H1 (cell line): Measurements from ENCODE around the gene CIAO3. TPM values are rescaled to one million over a fixed set of nuclear protein-coding genes. Genes with fewer than 3 reads are reported as not detected.

Experiments used
- CTCF ChIA-PET: fragments of 300-600 bp; sonication (Branson Sonifier 250); formaldehyde crosslinking; loops from one replicate; lab custom pipeline; 2021; ENCODE audit not compliant: partially characterized antibody; lab: Charles Lee
- POLR2A ChIA-PET: fragments of 300-600 bp; sonication (Branson Sonifier 250); formaldehyde crosslinking; loops from one replicate; lab custom pipeline; 2021; ENCODE audit warnings: inconsistent platforms; ENCODE audit not compliant: partially characterized antibody; lab: Charles Lee
- DNase-seq, 2 experiments: peaks; one replicate each; pipeline versions ENCODE4 v3.0.0 to v3.0.0-alpha.2; 2010 to 2022; ENCODE audit warnings: low spot score in 2 of 2, low read depth in 1 of 2, mixed read lengths in 1 of 2
- FAIRE-seq: peaks from 2 replicates; lab custom pipeline; 2011; peaks lifted over from hg19 to GRCh38; lab: Jason Lieb, UNC
- H2AFZ ChIP-seq: 2 replicates; pipeline ENCODE4 v1.8.1; 2012; ENCODE audit warnings: low read length, inconsistent platforms
- H2AK5ac ChIP-seq: 2 replicates; pipeline ENCODE4 v1.6.1; 2013; ENCODE audit warnings: low read depth, low read length
- H2BK120ac ChIP-seq: replicated peaks from 2 replicates; pipeline ENCODE3; 2013; ENCODE audit warnings: low read depth, low read length, inconsistent platforms
- H2BK12ac ChIP-seq: 2 replicates; pipeline ENCODE4 v1.6.1; 2013; ENCODE audit warnings: low read depth, low read length
- H2BK15ac ChIP-seq: 2 replicates; pipeline ENCODE4 v1.6.1; 2013; ENCODE audit warnings: low read length
- H2BK20ac ChIP-seq: 2 replicates; pipeline ENCODE4 v1.6.1; 2013; ENCODE audit warnings: low read length
- H2BK5ac ChIP-seq: 2 replicates; pipeline ENCODE4 v1.6.1; 2013; ENCODE audit warnings: low read depth, low read length
- H3K14ac ChIP-seq: 2 replicates; pipeline ENCODE4 v1.6.1; 2013; ENCODE audit warnings: inconsistent platforms; ENCODE audit not compliant: insufficient read length
- H3K18ac ChIP-seq: 2 replicates; pipeline ENCODE4 v1.6.1; 2013; ENCODE audit warnings: low read length; ENCODE audit errors: extremely low read depth
- H3K23ac ChIP-seq: 2 replicates; pipeline ENCODE4 v1.6.1; 2013; ENCODE audit warnings: inconsistent platforms; ENCODE audit not compliant: insufficient read length
- H3K23me2 ChIP-seq: 2 replicates; pipeline ENCODE4 v1.6.1; 2013; ENCODE audit warnings: low read depth, low read length
- H3K27ac ChIP-seq: 2 replicates; pipeline ENCODE4 v1.6.1; 2011; ENCODE audit warnings: low read depth, low read length, inconsistent platforms
- H3K27me3 ChIP-seq, 4 experiments: replicated peaks in 1 of 4; 1 replicate in 1 of 4; 2 replicates in 3 of 4; pipeline versions ENCODE4 v1.6.1 to v1.8.1; 2011 to 2013; ENCODE audit warnings: low read length in 3 of 4, mild to moderate bottlenecking in 3 of 4, inconsistent platforms in 2 of 4, mixed read lengths in 2 of 4, moderate library complexity in 1 of 4; ENCODE audit not compliant: control insufficient read depth in 3 of 4, insufficient read depth in 3 of 4; ENCODE audit errors: extremely low read depth in 1 of 4
- H3K36me3 ChIP-seq, 4 experiments: 2 replicates each; pipeline versions ENCODE4 v1.6.1 to v1.8.1; 2011 to 2013; ENCODE audit warnings: mild to moderate bottlenecking in 4 of 4, low read length in 3 of 4, moderate library complexity in 2 of 4, control low read depth in 1 of 4, inconsistent platforms in 1 of 4; ENCODE audit not compliant: insufficient read depth in 4 of 4, control insufficient read depth in 2 of 4
- H3K4ac ChIP-seq: replicated peaks from 2 replicates; pipeline ENCODE3; 2013; ENCODE audit warnings: low read length, low read depth, mixed read lengths, inconsistent platforms; ENCODE audit not compliant: insufficient read length
- H3K4me1 ChIP-seq, 4 experiments: replicated peaks in 1 of 4; 1 replicate in 1 of 4; 2 replicates in 3 of 4; pipeline versions ENCODE4 v1.6.1 to v1.8.1; 2011 to 2013; ENCODE audit warnings: low read length in 3 of 4, inconsistent platforms in 2 of 4, mixed read lengths in 1 of 4; ENCODE audit not compliant: insufficient read depth in 4 of 4, control insufficient read depth in 3 of 4
- H3K4me2 ChIP-seq, 2 experiments: 2 replicates each; pipeline versions ENCODE4 v1.6.1 to v1.8.1; 2011 to 2013; ENCODE audit warnings: low read depth in 2 of 2, low read length in 2 of 2, control low read depth in 1 of 2, inconsistent platforms in 1 of 2, mild to moderate bottlenecking in 1 of 2; ENCODE audit not compliant: insufficient read depth in 1 of 2
- H3K4me3 ChIP-seq, 4 experiments: fragments of 200-600, 300-600 bp in 1 of 4; sonication (generic), shearing (Covaris generic), sonication (Bioruptor Twin) in 1 of 4; 2 replicates each; pipeline versions ENCODE4 v1.5.1 to v1.8.1; 2011 to 2016; ENCODE audit warnings: low read length in 4 of 4, low read depth in 3 of 4, control low read depth in 2 of 4, inconsistent platforms in 2 of 4, mild to moderate bottlenecking in 2 of 4, mixed read lengths in 1 of 4, moderate library complexity in 1 of 4; ENCODE audit not compliant: insufficient read depth in 2 of 4; ENCODE audit errors: extremely low read depth in 1 of 4
- H3K56ac ChIP-seq: replicated peaks from 2 replicates; pipeline ENCODE3; 2013; ENCODE audit warnings: low read depth, mild to moderate bottlenecking, mixed read lengths, low read length, inconsistent platforms; ENCODE audit not compliant: insufficient read length
- H3K79me1 ChIP-seq: 2 replicates; pipeline ENCODE4 v1.6.1; 2013; ENCODE audit warnings: low read depth, low read length, control low read depth
- H3K79me2 ChIP-seq, 2 experiments: 2 replicates each; pipeline versions ENCODE4 v1.6.1 to v1.8.1; 2012 to 2013; ENCODE audit warnings: low read length in 2 of 2, mild to moderate bottlenecking in 2 of 2, inconsistent platforms in 1 of 2; ENCODE audit not compliant: insufficient read depth in 2 of 2, control insufficient read depth in 1 of 2
- H3K9ac ChIP-seq, 4 experiments: replicated peaks in 1 of 4; 1 replicate in 1 of 4; 2 replicates in 3 of 4; pipeline versions ENCODE4 v1.6.1 to v1.8.1; 2011 to 2013; ENCODE audit warnings: low read depth in 3 of 4, low read length in 3 of 4, control low read depth in 2 of 4, mild to moderate bottlenecking in 2 of 4, moderate library complexity in 2 of 4, inconsistent platforms in 1 of 4; ENCODE audit errors: extremely low read depth in 1 of 4
- H3K9me3 ChIP-seq, 2 experiments: 2 replicates each; pipeline versions ENCODE4 v1.6.1 to v1.8.1; 2012 to 2013; ENCODE audit warnings: mild to moderate bottlenecking in 2 of 2, moderate library complexity in 2 of 2, control low read depth in 1 of 2, inconsistent platforms in 1 of 2, low read depth in 1 of 2, low read length in 1 of 2, mixed read lengths in 1 of 2; ENCODE audit not compliant: insufficient read depth in 2 of 2
- H4K20me1 ChIP-seq, 2 experiments: replicated peaks in 1 of 2; 2 replicates each; pipeline versions ENCODE3 to v1.8.1; 2011 to 2013; ENCODE audit warnings: inconsistent platforms in 2 of 2, low read length in 2 of 2, mild to moderate bottlenecking in 1 of 2; ENCODE audit not compliant: insufficient read depth in 2 of 2, control insufficient read depth in 1 of 2
- H4K5ac ChIP-seq: 2 replicates; pipeline ENCODE4 v1.6.1; 2013; ENCODE audit warnings: low read length, low read depth, mixed read lengths, inconsistent platforms; ENCODE audit not compliant: insufficient read length
- H4K8ac ChIP-seq: 2 replicates; pipeline ENCODE4 v1.8.0; 2013; ENCODE audit warnings: mild to moderate bottlenecking, moderate library complexity, low read length, inconsistent platforms; ENCODE audit not compliant: insufficient read depth; ENCODE audit errors: extremely low read depth
- H4K91ac ChIP-seq: replicated peaks from 2 replicates; pipeline ENCODE3; 2013; ENCODE audit warnings: low read length, mixed read lengths, inconsistent platforms; ENCODE audit not compliant: insufficient read length
- CTBP2 ChIP-seq: IDR thresholded peaks from 2 replicates; pipeline ENCODE4 v1.7.0; 2011; ENCODE audit warnings: borderline replicate concordance, mild to moderate bottlenecking, moderate library complexity, mixed read lengths, low read length; ENCODE audit not compliant: insufficient read depth, insufficient read length
- E2F6 ChIP-seq: IDR thresholded peaks from 2 replicates; pipeline ENCODE4 v1.6.1; 2012; ENCODE audit warnings: inconsistent platforms
- MAFK ChIP-seq: IDR thresholded peaks from 2 replicates; pipeline ENCODE4 v1.6.1; 2012; ENCODE audit warnings: low read depth, mild to moderate bottlenecking, improper control_type of control experiment, low read length
- NRF1 ChIP-seq: IDR thresholded peaks from 2 replicates; pipeline ENCODE4 v1.6.1; 2011; ENCODE audit warnings: mild to moderate bottlenecking, low read depth, low read length, improper control_type of control experiment
- POLR2AphosphoS5 ChIP-seq: IDR thresholded peaks from 2 replicates; pipeline ENCODE4 v1.6.1; 2011; ENCODE audit warnings: low read depth, low read length
- RAD21 ChIP-seq, 2 experiments: IDR thresholded peaks in 1 of 2; conservative IDR thresholded peaks in 1 of 2; 2 replicates each; pipeline ENCODE4 v1.6.1; 2011; ENCODE audit warnings: low read depth in 2 of 2, low read length in 2 of 2, improper control_type of control experiment in 1 of 2, inconsistent platforms in 1 of 2, mild to moderate bottlenecking in 1 of 2, moderate library complexity in 1 of 2
- SAP30 ChIP-seq: fragments of 300-600 bp; sonication (generic); IDR thresholded peaks from 2 replicates; pipeline ENCODE4 v1.7.1; 2012; ENCODE audit warnings: low read length, moderate library complexity, mild to moderate bottlenecking, inconsistent platforms; ENCODE audit not compliant: insufficient read depth, insufficient replicate concordance
- SP1 ChIP-seq: IDR thresholded peaks from 2 replicates; pipeline ENCODE4 v1.6.1; 2011; ENCODE audit warnings: low read depth, low read length
- SP4 ChIP-seq: IDR thresholded peaks from 2 replicates; pipeline ENCODE4 v1.6.1; 2012; ENCODE audit warnings: low read length, inconsistent platforms
- SUZ12 ChIP-seq: fragments of 200-600 bp; sonication (generic); IDR thresholded peaks from 2 replicates; pipeline ENCODE4 v1.6.1; 2012; ENCODE audit warnings: mild to moderate bottlenecking, inconsistent platforms, low read length, moderate library complexity, mixed read lengths
- WGBS, 2 experiments: shearing (Covaris generic) in 1 of 2; methylation state at CpG; one replicate each; pipeline versions ENCODE4 v1.1.6 to v1.1.7; 2013 to 2015; ENCODE audit warnings: low lambda C conversion rate in 2 of 2, mixed read lengths in 2 of 2, inconsistent platforms in 1 of 2, low coverage in 1 of 2, missing lambda C conversion rate in 1 of 2; ENCODE audit not compliant: insufficient replicate concordance in 2 of 2, insufficient coverage in 1 of 2, insufficient read length in 1 of 2; ENCODE audit errors: extremely low coverage in 1 of 2, missing lambda C conversion rate in 1 of 2; 5-methylcytosine and 5-hydroxymethylcytosine counted together
- polyA plus RNA-seq, 7 experiments: library from polyadenylated mRNA; depleted of rRNA in 3 of 7; stranded (reverse) in 5 of 7; unstranded in 2 of 7; fragments of >200 nt in 5 of 7; fragments of 200-250 nt in 2 of 7; gene quantifications; 1 replicate in 5 of 7; 2 replicates in 1 of 7; 4 replicates in 1 of 7; pipeline versions ENCODE4 v1.2.1 to v1.2.3, GENCODE V29; 2011 to 2013; ENCODE audit warnings: missing spikeins in 2 of 7, mixed read lengths in 2 of 7
- total RNA-seq: library from RNA; stranded (reverse); fragmentation: NEBNext Ultra II Directional; extraction: Animal tissue kit (Norgen Biotek cat#: 25700); gene quantifications from 2 replicates; pipeline ENCODE4 v1.2.1, GENCODE V29; 2021

CIAO3 gene
- total and polyA plus RNA-seq, 2 of the 8 experiments (the other 6 are each of a cell fraction or from before 2014, with no cell fraction given): 20.0 to 20.4 TPM

- Histone ChIP-seq H2AK5ac (no peak overlapping the region), H3K9me3 (no peaks in the 10 kb centered on the region)
- POLR2A ChIA-PET: interaction anchor here (2.0 kb wide), 1 partner anchor 58 kb away, joined by 8 read pairs; no protein-coding TSS in a partner anchor
- no peak for TF ChIP-seq POLR2AphosphoS5
- no peak for TF ChIP-seq NRF1
- no peak for TF ChIP-seq SP1
- TF ChIP-seq SAP30: no peak
- no peak for TF ChIP-seq MAFK
- TF ChIP-seq RAD21 (IDR thresholded peaks at IDR 0.05 in 1 of 2, conservative IDR thresholded peaks at IDR 0.05 in 1 of 2; ENCODE audit: low read depth in 2 of 2, low read length in 2 of 2): no peak
- TF ChIP-seq E2F6: no peak
- no peak for TF ChIP-seq SUZ12
- TF ChIP-seq CTBP2: no peak
- TF ChIP-seq SP4: no peak
Observed at GRCh38 chr16:774086-775001, 33.5 kb upstream of the CIAO3 start.

More at GRCh38 chr16:774086-775001, 33.5 kb upstream of the CIAO3 start:
- no peaks in the 10 kb centered on the region for H3K79me1 ChIP-seq
- peaks cover 0 to 1% (median under 1%) of the 10 kb centered on the region in 4 experiments; a peak in 2 of 7 replicates for H3K4me1 ChIP-seq
- no peak overlapping the region for H3K14ac ChIP-seq
- no peak overlapping the region for H2BK20ac ChIP-seq
- no peak overlapping the region; the same call in 1 of the 2 replicates for H2BK15ac ChIP-seq
- H4K20me1 ChIP-seq: peaks cover 0 to 1% of the 10 kb centered on the region in 2 experiments
- WGBS, 2 experiments: 95% methylated on average over 29 of the region's 46 CpGs; no CpG with 5 or more reads in 1 of the 2 experiments
- no peaks in the 10 kb centered on the region; the same call in 1 of the 2 replicates for H3K23me2 ChIP-seq
- H2BK120ac ChIP-seq: no peak overlapping the region
- H3K4me2 ChIP-seq: no peak overlapping the region
- H4K8ac ChIP-seq: no peak overlapping the region
- H2AFZ ChIP-seq: no peak overlapping the region
- no peak overlapping the region for H3K9ac ChIP-seq
- no peak overlapping the region for H3K4me3 ChIP-seq
- no peaks in the 10 kb centered on the region for H3K36me3 ChIP-seq
- no peak overlapping the region for H4K91ac ChIP-seq
- no peak overlapping the region for H3K23ac ChIP-seq
- H3K27me3 ChIP-seq: peaks cover 0 to under 1% (median 0%) of the 10 kb centered on the region in 4 experiments; a peak in 2 of 7 replicates
- FAIRE-seq (no peak), DNase-seq (no peak)
- H3K56ac ChIP-seq: no peak overlapping the region
- CTCF ChIA-PET: interaction anchor here (1.0 to 6.0 kb wide), 4 partner anchors 11 to 64 kb away, joined by 3 to 35 read pairs (median 9); no protein-coding TSS in a partner anchor
- no peak overlapping the region for H2BK12ac ChIP-seq
- H2BK5ac ChIP-seq: no peak overlapping the region
- H3K79me2 ChIP-seq: no peaks in the 10 kb centered on the region
- H3K4ac ChIP-seq: no peak overlapping the region
- no peak overlapping the region for H3K27ac ChIP-seq
- no peak overlapping the region for H3K18ac ChIP-seq
- no peak overlapping the region for H4K5ac ChIP-seq
